Femur (tissue), 1 donor: Measurements from ENCODE around the gene LDLR.
"Not testable (repeated sequence)": the region's sequence is repeated elsewhere in the genome, so short reads cannot be mapped to it uniquely, and the experiment has no call there.

Experiments used
- DNase-seq: peaks from one replicate; pipeline ENCODE4 v3.0.0-alpha.2; 2017

The LDLR gene

GRCh38 chr19:11177592-11177991, 88.3 kb downstream of the LDLR start:
- DNase-seq: no peak

DNA sequence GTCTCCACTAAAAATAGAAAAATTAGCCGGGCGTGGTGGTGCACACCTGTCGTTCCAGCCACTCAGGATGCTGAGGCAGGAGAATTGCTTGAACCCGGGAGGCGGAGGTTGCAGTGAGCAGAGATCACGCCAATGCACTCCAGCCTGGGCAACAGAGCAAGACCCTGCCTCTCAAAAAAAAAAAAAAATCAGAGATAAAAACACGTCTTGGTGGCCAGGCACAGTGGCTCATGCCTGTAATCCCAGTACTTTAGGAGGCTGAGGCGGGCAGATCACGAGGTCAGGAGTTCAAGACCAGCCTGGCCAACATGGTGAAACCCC, 89.8 kb downstream of the LDLR start:
- DNase-seq: not testable (repeated sequence)

- no peak for DNase-seq
Observed at GRCh38 chr19:11179716-11180297, 90.5 kb downstream of the LDLR start.

GRCh38 chr19:11180346-11180745, 91.1 kb downstream of the LDLR start:
- no peak for DNase-seq

DNA sequence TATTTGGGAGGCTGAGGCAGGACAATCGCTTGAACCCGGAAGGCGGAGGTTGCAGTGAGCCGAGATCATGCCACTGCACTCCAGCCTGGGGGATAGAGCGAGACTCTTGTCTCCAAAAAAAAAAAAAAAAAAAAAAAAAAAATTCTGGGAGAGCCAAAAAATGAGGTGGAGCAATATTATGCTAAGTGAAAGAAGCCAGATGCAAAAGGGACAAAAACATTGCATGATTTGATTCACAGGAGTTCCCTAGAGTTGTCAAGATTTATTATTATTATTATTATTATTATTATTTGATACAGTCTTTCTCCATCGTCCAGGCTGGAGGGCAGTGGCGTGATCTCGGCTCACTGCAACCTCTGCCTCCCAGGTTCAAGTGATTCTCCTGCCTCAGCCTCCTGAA, 91.7 kb downstream of the LDLR start:
- DNase-seq: not testable (repeated sequence)

DNA sequence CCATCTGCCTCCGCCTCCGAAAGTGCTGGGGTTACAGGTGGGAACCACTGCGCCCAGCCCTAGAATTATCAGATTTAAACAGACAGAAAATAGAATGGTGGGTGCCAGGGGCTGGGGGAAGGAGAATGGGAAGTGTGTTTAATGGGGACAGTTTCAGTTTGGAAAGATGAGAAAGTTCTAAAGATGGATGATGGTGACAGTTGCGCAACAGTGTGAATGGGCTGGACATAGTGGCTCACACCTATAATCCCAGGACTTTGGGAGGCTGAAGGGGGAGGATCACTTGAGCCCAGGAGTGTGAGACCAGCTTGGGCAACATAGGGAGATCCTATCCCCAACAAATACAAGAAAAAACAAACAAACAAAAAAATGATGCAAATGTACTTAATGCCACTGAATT, 92.2 kb downstream of the LDLR start:
- no peak for DNase-seq
